HCT116 (cell line): ENCODE data around the gene SEPTIN12. TPM values are rescaled to one million over a fixed set of nuclear protein-coding genes. Genes with fewer than 3 reads are reported as not detected.

Experiments
- ATAC-seq: fragments of 200-7000 bp; cut with Tn5 transposase; 2 replicates; pipeline ENCODE4 v1.9.1; 2020; ENCODE audit warnings: mild to moderate bottlenecking, moderate library complexity
- BruUV-seq: library from RNA; stranded (reverse); fragments of 400-500 nt; replicated peaks from 2 replicates; lab custom pipeline; 2021; lab: Mats Ljungman, UMichigan
- CTCF ChIA-PET: fragments of 300-600 bp; sonication (Branson Sonifier 250); formaldehyde crosslinking; loops from one replicate; lab custom pipeline; 2021; ENCODE audit warnings: antibody characterized with exemption; lab: Charles Lee
- POLR2A ChIA-PET: fragments of 300-600, 350-600 bp; sonication (Branson Sonifier 250); formaldehyde crosslinking; loops from one replicate; lab custom pipeline; 2021; ENCODE audit warnings: antibody characterized with exemption; lab: Charles Lee
- RAD21 ChIA-PET, 2 experiments: fragments of 300-600 bp; sonication (Branson Sonifier 250); formaldehyde crosslinking; loops; one replicate each; lab custom pipeline; 2023; ENCODE audit warnings: low total read pairs in 2 of 2; ENCODE audit not compliant: uncharacterized antibody in 2 of 2, unreplicated experiment in 2 of 2, low non-redundant PET in 1 of 2; lab: Charles Lee
- DNase-seq: peaks from one replicate; pipeline ENCODE4 v3.0.0-alpha.2; 2010; ENCODE audit warnings: low read depth, low spot score
- H2AFZ ChIP-seq: fragments of 200-600 bp; shearing (Covaris generic), sonication (generic); 2 replicates; pipeline ENCODE4 v1.6.1; 2017; ENCODE audit warnings: low read depth, mixed run types, mixed read lengths, antibody characterized with exemption, low read length; ENCODE audit not compliant: poor library complexity, severe bottlenecking
- H3K27ac ChIP-seq: 2 replicates; pipeline ENCODE4 v1.5.1; 2012; ENCODE audit warnings: low read depth, low read length
- H3K27me3 ChIP-seq: fragments of 200-600 bp; sonication (generic); 2 replicates; pipeline ENCODE4 v1.6.1; 2016; ENCODE audit warnings: mixed run types, low read length, mixed read lengths; ENCODE audit not compliant: insufficient read depth
- H3K36me3 ChIP-seq, 2 experiments: fragments of 200-500 bp in 1 of 2; fragments of 200-600 bp in 1 of 2; sonication (Bioruptor generic) in 1 of 2; sonication (generic) in 1 of 2; 2 replicates each; pipeline versions ENCODE4 v1.5.1 to v1.6.1; 2014 to 2016; ENCODE audit warnings: low read length in 2 of 2, inconsistent platforms in 1 of 2, mixed read lengths in 1 of 2, mixed run types in 1 of 2; ENCODE audit not compliant: insufficient read depth in 2 of 2, control insufficient read depth in 1 of 2
- H3K4me1 ChIP-seq, 2 experiments: fragments of 200-600 bp in 1 of 2; sonication (generic) in 1 of 2; 2 replicates each; pipeline versions ENCODE4 v1.5.1 to v1.6.1; 2012 to 2017; ENCODE audit warnings: low read length in 2 of 2, inconsistent platforms in 1 of 2, mild to moderate bottlenecking in 1 of 2, mixed read lengths in 1 of 2, mixed run types in 1 of 2, moderate library complexity in 1 of 2; ENCODE audit not compliant: insufficient read depth in 2 of 2, control insufficient read depth in 1 of 2
- H3K4me2 ChIP-seq: fragments of 200-600 bp; sonication (generic); 2 replicates; pipeline ENCODE4 v1.6.1; 2017; ENCODE audit warnings: mixed run types, low read length, mixed read lengths
- H3K4me3 ChIP-seq, 2 experiments: fragments of 200-600 bp in 1 of 2; sonication (generic) in 1 of 2; replicated peaks in 1 of 2; 2 replicates each; pipeline ENCODE4 v1.5.1; 2011 to 2016; ENCODE audit warnings: low read length in 2 of 2, control low read depth in 1 of 2, low read depth in 1 of 2, mild to moderate bottlenecking in 1 of 2, mixed read lengths in 1 of 2, mixed run types in 1 of 2
- H3K79me2 ChIP-seq: fragments of 200-600 bp; sonication (generic); 2 replicates; pipeline ENCODE4 v1.6.1; 2017; ENCODE audit warnings: mild to moderate bottlenecking, mixed run types, low read length, moderate library complexity, mixed read lengths; ENCODE audit not compliant: insufficient read depth
- H3K9ac ChIP-seq: fragments of 200-600 bp; sonication (generic); 2 replicates; pipeline ENCODE4 v1.6.1; 2016; ENCODE audit warnings: low read length, mixed read lengths
- H3K9me2 ChIP-seq: fragments of 200-600 bp; sonication (generic), shearing (Covaris generic); 2 replicates; pipeline ENCODE4 v1.6.1; 2017; ENCODE audit warnings: mixed run types, mild to moderate bottlenecking, moderate library complexity; ENCODE audit not compliant: insufficient read depth
- H3K9me3 ChIP-seq, 2 experiments: fragments of 200-500 bp in 1 of 2; fragments of 200-600 bp in 1 of 2; sonication (Bioruptor generic) in 1 of 2; sonication (generic) in 1 of 2; 2 replicates each; pipeline ENCODE4 v1.6.1; 2014 to 2017; ENCODE audit warnings: low read length in 2 of 2, mixed read lengths in 2 of 2, inconsistent platforms in 1 of 2, low read depth in 1 of 2, mild to moderate bottlenecking in 1 of 2, mixed run types in 1 of 2, moderate library complexity in 1 of 2; ENCODE audit not compliant: control insufficient read depth in 1 of 2, insufficient read depth in 1 of 2
- H4K20me1 ChIP-seq: fragments of 200-600 bp; sonication (generic), shearing (Covaris generic); 2 replicates; pipeline ENCODE4 v1.6.1; 2017; ENCODE audit warnings: mixed run types, mild to moderate bottlenecking, moderate library complexity; ENCODE audit not compliant: insufficient read depth
- CBX3 ChIP-seq: IDR thresholded peaks from 2 replicates; pipeline ENCODE4 v1.6.1; 2012; ENCODE audit warnings: low read depth
- CEBPB ChIP-seq: IDR thresholded peaks from 2 replicates; pipeline ENCODE4 v1.6.1; 2012; ENCODE audit warnings: low read depth
- ELF1 ChIP-seq: IDR thresholded peaks from 2 replicates; pipeline ENCODE4 v1.6.1; 2012; ENCODE audit warnings: low read depth, borderline replicate concordance
- EZH2phosphoT487 ChIP-seq: fragments of 200-600 bp; IDR thresholded peaks from 2 replicates; pipeline ENCODE4 v1.6.1; 2018; ENCODE audit warnings: antibody characterized with exemption, borderline replicate concordance
- FOSL1 ChIP-seq: IDR thresholded peaks from 2 replicates; pipeline ENCODE4 v1.6.1; 2012; ENCODE audit warnings: low read depth
- MAX ChIP-seq: IDR thresholded peaks from 2 replicates; pipeline ENCODE4 v1.6.1; 2012
- POLR2A ChIP-seq: IDR thresholded peaks from 2 replicates; pipeline ENCODE4 v1.7.0; 2011; ENCODE audit warnings: borderline replicate concordance; ENCODE audit not compliant: insufficient read depth, insufficient read length; ENCODE audit errors: extremely low read depth
- POLR2AphosphoS5 ChIP-seq: IDR thresholded peaks from 2 replicates; pipeline ENCODE4 v1.6.1; 2011; ENCODE audit warnings: mild to moderate bottlenecking, low read depth, low read length, moderate library complexity
- REST ChIP-seq: IDR thresholded peaks from 2 replicates; pipeline ENCODE4 v1.6.1; 2012; ENCODE audit warnings: low read depth
- SIN3A ChIP-seq: IDR thresholded peaks from 2 replicates; pipeline ENCODE4 v1.6.1; 2012; ENCODE audit warnings: low read depth
- SP1 ChIP-seq: IDR thresholded peaks from 2 replicates; pipeline ENCODE4 v1.6.1; 2012; ENCODE audit warnings: low read depth
- SRF ChIP-seq: IDR thresholded peaks from 2 replicates; pipeline ENCODE4 v1.6.1; 2012; ENCODE audit warnings: low read depth
- TCF7L2 ChIP-seq: IDR thresholded peaks from 2 replicates; pipeline ENCODE4 v1.7.0; 2011; ENCODE audit warnings: borderline replicate concordance, inconsistent platforms; ENCODE audit not compliant: insufficient read depth, insufficient read length; ENCODE audit errors: extremely low read depth
- YY1 ChIP-seq: IDR thresholded peaks from 2 replicates; pipeline ENCODE4 v1.6.1; 2011; ENCODE audit warnings: low read length, low read depth, moderate library complexity, mild to moderate bottlenecking; ENCODE audit not compliant: insufficient replicate concordance; ENCODE audit errors: extremely low read depth
- ZBTB33 ChIP-seq: IDR thresholded peaks from 2 replicates; pipeline ENCODE4 v1.6.1; 2011; ENCODE audit warnings: mild to moderate bottlenecking, low read length, moderate library complexity; ENCODE audit not compliant: insufficient replicate concordance; ENCODE audit errors: extremely low read depth
- ZFX ChIP-seq: fragments of 450-650 bp; IDR thresholded peaks from 2 replicates; pipeline ENCODE4 v1.6.1; 2017
- ZNF274 ChIP-seq: fragments of 200-500 bp; sonication (Bioruptor generic); IDR thresholded peaks from 2 replicates; pipeline ENCODE4 v1.6.1; 2014; ENCODE audit warnings: mild to moderate bottlenecking, low read depth, low read length, inconsistent platforms
- intact Hi-C: fragments of 100-400 bp; cut with micrococcal nuclease; formaldehyde crosslinking; loops from 2 replicates; pipeline ENCODE4 v1.10.0; 2022
- total RNA-seq: library from RNA; stranded (reverse); gene quantifications from one replicate; pipeline ENCODE4 v1.2.1, GENCODE V29; 2021; ENCODE audit not compliant: unreplicated experiment

Gene SEPTIN12
- total RNA-seq, 1 experiment from 2014 or later: not detected

GRCh38 chr16:4762205-4762604, 25.9 kb downstream of the SEPTIN12 start (continued):
- TF ChIP-seq YY1: no peak
- no peak for TF ChIP-seq EZH2phosphoT487
- no peak for TF ChIP-seq POLR2A
- TF ChIP-seq CBX3: no peak

GRCh38 chr16:4760221-4760910, 27.8 kb downstream of the SEPTIN12 start:
- Histone ChIP-seq H3K79me2 (peaks cover 9% of the 10 kb centered on the region; the same call in 1 of the 2 replicates), H3K4me1 (no peaks in the 10 kb centered on the region), H3K27me3 (no peaks in the 10 kb centered on the region), H3K36me3 (peaks cover 15 to 41% of the 10 kb centered on the region in 2 experiments; a peak in 3 of 4 replicates), H3K27ac (no peak overlapping the region), H2AFZ (no peak overlapping the region), H4K20me1 (no peaks in the 10 kb centered on the region), H3K9me2 (no peaks in the 10 kb centered on the region), H3K9me3 (peaks cover 0 to 4% of the 10 kb centered on the region in 2 experiments; a peak in 1 of 4 replicates), H3K4me2 (no peak overlapping the region), H3K4me3 (no peak overlapping the region), H3K9ac (no peak overlapping the region)
- POLR2A ChIA-PET: no interaction called here
- ATAC-seq (no peak; the same call in 1 of the 2 replicates), DNase-seq (no peak)
- BruUV-seq: no TSS peak
- intact Hi-C loops: no loop called here
- no peak for TF ChIP-seq SRF
- no peak for TF ChIP-seq POLR2A
- TF ChIP-seq ZNF274: no peak
- TF ChIP-seq MAX: no peak
- TF ChIP-seq TCF7L2: no peak
- no peak for TF ChIP-seq EZH2phosphoT487
- no peak for TF ChIP-seq ZBTB33
- TF ChIP-seq SP1: no peak
- TF ChIP-seq FOSL1: no peak
- no peak for TF ChIP-seq ELF1
- TF ChIP-seq POLR2AphosphoS5: no peak
- no peak for TF ChIP-seq ZFX
- no peak for TF ChIP-seq CEBPB
- TF ChIP-seq SIN3A: no peak
- no peak for TF ChIP-seq REST
- CTCF ChIA-PET: no interaction called here
- RAD21 ChIA-PET: no interaction called here
